B cell (primary cell): ENCODE data around the gene RFC1. TPM values are rescaled to one million over a fixed set of nuclear protein-coding genes. Genes with fewer than 3 reads are reported as not detected.

Experiments used
- ATAC-seq: fragments of 200-7000 bp; cut with Tn5 transposase; one replicate; pipeline ENCODE4 v1.10.0; 2021; ENCODE audit warnings: low read depth, mild to moderate bottlenecking, moderate number of reproducible peaks, moderate library complexity
- CTCF ChIA-PET: fragments of 350-600 bp; sonication (Branson Sonifier 250); formaldehyde crosslinking; loops from one replicate; lab custom pipeline; 2021; ENCODE audit warnings: antibody characterized with exemption, inconsistent platforms; lab: Charles Lee
- POLR2A ChIA-PET: fragments of 350-600 bp; sonication (Branson Sonifier 250); formaldehyde crosslinking; loops from one replicate; lab custom pipeline; 2021; ENCODE audit warnings: antibody characterized with exemption; lab: Charles Lee
- DNase-seq: peaks from one replicate; pipeline ENCODE4 v3.0.0; 2013
- H2AFZ ChIP-seq: 2 replicates; pipeline ENCODE4 v1.6.1; 2012; ENCODE audit warnings: mild to moderate bottlenecking, low read depth, low read length; ENCODE audit not compliant: insufficient read depth, poor library complexity, severe bottlenecking
- H3K27ac ChIP-seq, 2 donors: 1 replicate in 1 of 2; 2 replicates in 1 of 2; pipeline ENCODE4 v1.5.1; 2012 to 2013; ENCODE audit warnings: low read length in 2 of 2, mild to moderate bottlenecking in 2 of 2, moderate library complexity in 1 of 2
- H3K27me3 ChIP-seq, 4 experiments: fragments of 200-600 bp in 1 of 4; sonication (generic) in 1 of 4; replicated peaks in 1 of 4; 1 replicate in 2 of 4; 2 replicates in 2 of 4; pipeline versions ENCODE4 v1.6.1 to v1.7.0; 2013 to 2016; ENCODE audit warnings: low read length in 3 of 4, mild to moderate bottlenecking in 2 of 4, mixed read lengths in 1 of 4, moderate library complexity in 1 of 4; ENCODE audit not compliant: insufficient read depth in 4 of 4, control insufficient read depth in 3 of 4; ENCODE audit errors: control extremely low read depth in 1 of 4
- H3K36me3 ChIP-seq, 2 experiments: replicated peaks in 1 of 2; 1 replicate in 1 of 2; 2 replicates in 1 of 2; pipeline versions ENCODE4 v1.6.1 to v1.7.1; 2013; ENCODE audit warnings: low read length in 1 of 2; ENCODE audit not compliant: insufficient read depth in 2 of 2, control insufficient read depth in 1 of 2; ENCODE audit errors: control extremely low read depth in 1 of 2, extremely low read depth in 1 of 2
- H3K4me1 ChIP-seq, 2 donors: fragments of 200-600 bp in 1 of 2; sonication (generic) in 1 of 2; 1 replicate in 1 of 2; 2 replicates in 1 of 2; pipeline versions ENCODE4 v1.5.1 to v1.6.1; 2013 to 2017; ENCODE audit warnings: low read length in 2 of 2; ENCODE audit not compliant: control insufficient read depth in 2 of 2, insufficient read depth in 2 of 2
- H3K4me2 ChIP-seq: replicated peaks from 2 replicates; pipeline ENCODE3; 2012; ENCODE audit warnings: mild to moderate bottlenecking, low read depth, low read length; ENCODE audit not compliant: poor library complexity, severe bottlenecking
- H3K4me3 ChIP-seq, 5 experiments: fragments of 200-600 bp in 1 of 5; sonication (generic) in 1 of 5; 1 replicate in 3 of 5; 2 replicates in 2 of 5; pipeline versions ENCODE4 v1.5.1 to v1.7.0; 2011 to 2016; ENCODE audit warnings: low read length in 4 of 5, mild to moderate bottlenecking in 4 of 5, low read depth in 2 of 5, control low read depth in 1 of 5, moderate library complexity in 1 of 5; ENCODE audit not compliant: insufficient read depth in 1 of 5; ENCODE audit errors: control extremely low read depth in 1 of 5, extremely low read depth in 1 of 5
- H3K79me2 ChIP-seq: fragments of 200-600 bp; sonication (generic); one replicate; pipeline ENCODE4 v1.6.0; 2016; ENCODE audit warnings: low read length; ENCODE audit not compliant: control insufficient read depth, insufficient read depth
- H3K9ac ChIP-seq: fragments of 200-600 bp; sonication (generic); 2 replicates; pipeline ENCODE4 v1.6.1; 2017; ENCODE audit warnings: mild to moderate bottlenecking, low read length, moderate library complexity
- H3K9me3 ChIP-seq, 3 donors: one replicate each; pipeline versions ENCODE4 v1.6.1 to v1.7.1; 2013; ENCODE audit warnings: low read length in 2 of 3; ENCODE audit not compliant: control insufficient read depth in 2 of 3, insufficient read depth in 1 of 3; ENCODE audit errors: control extremely low read depth in 1 of 3
- H4K20me1 ChIP-seq: 2 replicates; pipeline ENCODE4 v1.6.0; 2012; ENCODE audit warnings: mild to moderate bottlenecking, low read length; ENCODE audit not compliant: insufficient read depth, control insufficient read depth, poor library complexity, severe bottlenecking
- H3K27ac Mint-ChIP-seq: one replicate; pipeline ENCODE4 v1.8.0; 2021; ENCODE audit warnings: mixed read lengths
- H3K27me3 Mint-ChIP-seq: one replicate; pipeline ENCODE4 v1.8.0; 2021; ENCODE audit warnings: mixed read lengths
- H3K4me1 Mint-ChIP-seq: one replicate; pipeline ENCODE4 v1.8.0; 2021; ENCODE audit warnings: mixed read lengths
- H3K4me3 Mint-ChIP-seq: one replicate; pipeline ENCODE4 v1.8.0; 2021; ENCODE audit warnings: mixed read lengths
- H3K9me3 Mint-ChIP-seq: one replicate; pipeline ENCODE4 v1.8.0; 2022; ENCODE audit warnings: mixed read lengths; ENCODE audit not compliant: insufficient read depth
- EZH2 ChIP-seq: IDR thresholded peaks from 2 replicates; pipeline ENCODE4 v1.6.1; 2012; ENCODE audit warnings: borderline replicate concordance, low read depth, mild to moderate bottlenecking, moderate library complexity, low read length; ENCODE audit not compliant: insufficient read depth, poor library complexity, severe bottlenecking
- WGBS: methylation state at CpG from one replicate; pipeline ENCODE4 v1.1.5; 2013; ENCODE audit warnings: missing lambda C conversion rate; ENCODE audit not compliant: insufficient coverage; 5-methylcytosine and 5-hydroxymethylcytosine counted together
- intact Hi-C: fragments of 100-400 bp; cut with micrococcal nuclease; formaldehyde crosslinking; loops from one replicate; pipeline ENCODE4 v1.10.0; 2022
- polyA plus RNA-seq: library from polyadenylated mRNA; depleted of rRNA; stranded (reverse); fragments of >200 nt; gene quantifications from 2 replicates; pipeline ENCODE4 v1.2.3, GENCODE V29; 2012
- total RNA-seq, 2 donors: library from RNA; stranded (reverse); fragments of 120-200 nt in 1 of 2; gene quantifications; 1 replicate in 1 of 2; 2 replicates in 1 of 2; pipeline versions ENCODE4 v1.2.3 to v1.2.4, GENCODE V29; 2013 to 2022
- TF ChIP-seq, protein P1 (sequence below): fragments of 200-600 bp; IDR thresholded peaks from one replicate; pipeline ENCODE4 v1.8.0; 2022; ENCODE audit warnings: antibody characterized with exemption, mild to moderate bottlenecking

RFC1 gene
- total and polyA plus RNA-seq, 2 donors (not counting 1 experiment from before 2014, with no cell fraction given), result 14.9 to 55.1 TPM

DNA sequence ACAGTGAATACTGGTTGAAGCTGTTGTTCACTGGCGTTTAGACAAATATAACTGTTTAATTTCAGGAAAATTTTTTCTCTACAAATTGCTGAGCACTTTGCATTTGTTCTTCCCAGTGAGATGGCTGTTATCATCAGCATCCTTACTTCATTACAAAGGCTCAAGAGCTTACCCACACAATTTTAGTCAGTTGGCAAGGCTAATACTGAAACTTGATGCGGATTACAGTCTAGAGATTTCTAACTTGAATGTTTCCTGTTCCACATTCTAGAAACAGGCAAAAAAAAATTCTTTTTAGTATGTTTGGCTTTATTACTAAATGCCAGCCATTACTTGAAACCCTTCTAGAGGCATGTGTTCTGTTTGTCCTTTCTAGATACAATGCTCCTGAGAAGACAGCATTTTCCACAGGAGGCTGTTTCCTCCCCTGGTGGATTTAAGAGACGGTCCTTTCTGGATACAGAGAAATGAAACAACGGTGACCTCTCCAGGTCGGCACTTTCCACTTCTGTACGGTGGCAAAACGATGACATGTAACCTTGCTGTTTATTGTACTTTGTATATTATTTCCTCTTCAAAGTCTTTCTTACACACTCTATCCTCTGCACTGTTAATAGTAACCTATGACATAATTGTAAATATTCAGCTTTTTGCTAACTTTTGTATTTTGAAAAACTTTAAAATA is 80.9 kb downstream of the RFC1 start:
- H3K4me3 ChIP-seq, result no peak overlapping the region
- H3K9me3 Mint-ChIP-seq, result no peaks in the 10 kb centered on the region
- ChIA-PET POLR2A (no interaction called here), CTCF (interaction anchor here (0.7 to 1.2 kb wide), 2 partner anchors 44 to 146 kb away, joined by 3 to 4 read pairs; no protein-coding TSS in a partner anchor)
- no peaks in the 10 kb centered on the region for H3K27me3 ChIP-seq
- WGBS, result no CpG with 5 or more reads among the region's 7 CpGs
- H3K27me3 Mint-ChIP-seq, result no peaks in the 10 kb centered on the region
- no peaks in the 10 kb centered on the region for H4K20me1 ChIP-seq
- H3K9ac ChIP-seq, result no peak overlapping the region
- H3K9me3 ChIP-seq, result no peaks in the 10 kb centered on the region
- DNase-seq, result no peak
- no peak overlapping the region for H3K27ac ChIP-seq
- H2AFZ ChIP-seq, result no peak overlapping the region
- TF ChIP-seq, protein P1, sequence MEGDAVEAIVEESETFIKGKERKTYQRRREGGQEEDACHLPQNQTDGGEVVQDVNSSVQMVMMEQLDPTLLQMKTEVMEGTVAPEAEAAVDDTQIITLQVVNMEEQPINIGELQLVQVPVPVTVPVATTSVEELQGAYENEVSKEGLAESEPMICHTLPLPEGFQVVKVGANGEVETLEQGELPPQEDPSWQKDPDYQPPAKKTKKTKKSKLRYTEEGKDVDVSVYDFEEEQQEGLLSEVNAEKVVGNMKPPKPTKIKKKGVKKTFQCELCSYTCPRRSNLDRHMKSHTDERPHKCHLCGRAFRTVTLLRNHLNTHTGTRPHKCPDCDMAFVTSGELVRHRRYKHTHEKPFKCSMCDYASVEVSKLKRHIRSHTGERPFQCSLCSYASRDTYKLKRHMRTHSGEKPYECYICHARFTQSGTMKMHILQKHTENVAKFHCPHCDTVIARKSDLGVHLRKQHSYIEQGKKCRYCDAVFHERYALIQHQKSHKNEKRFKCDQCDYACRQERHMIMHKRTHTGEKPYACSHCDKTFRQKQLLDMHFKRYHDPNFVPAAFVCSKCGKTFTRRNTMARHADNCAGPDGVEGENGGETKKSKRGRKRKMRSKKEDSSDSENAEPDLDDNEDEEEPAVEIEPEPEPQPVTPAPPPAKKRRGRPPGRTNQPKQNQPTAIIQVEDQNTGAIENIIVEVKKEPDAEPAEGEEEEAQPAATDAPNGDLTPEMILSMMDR, result no peak
- no peak for TF ChIP-seq EZH2
- no peaks in the 10 kb centered on the region for H3K79me2 ChIP-seq
- ATAC-seq, result no peak
- H3K4me2 ChIP-seq, result no peak overlapping the region
- H3K4me3 Mint-ChIP-seq, result no peak overlapping the region
- peaks cover 9 to 48% of the 10 kb centered on the region in 2 experiments for H3K36me3 ChIP-seq
- H3K4me1 ChIP-seq, result no peaks in the 10 kb centered on the region
- no peaks in the 10 kb centered on the region for H3K4me1 Mint-ChIP-seq
- intact Hi-C loops, result no loop called here
- H3K27ac Mint-ChIP-seq, result no peak overlapping the region

DNA sequence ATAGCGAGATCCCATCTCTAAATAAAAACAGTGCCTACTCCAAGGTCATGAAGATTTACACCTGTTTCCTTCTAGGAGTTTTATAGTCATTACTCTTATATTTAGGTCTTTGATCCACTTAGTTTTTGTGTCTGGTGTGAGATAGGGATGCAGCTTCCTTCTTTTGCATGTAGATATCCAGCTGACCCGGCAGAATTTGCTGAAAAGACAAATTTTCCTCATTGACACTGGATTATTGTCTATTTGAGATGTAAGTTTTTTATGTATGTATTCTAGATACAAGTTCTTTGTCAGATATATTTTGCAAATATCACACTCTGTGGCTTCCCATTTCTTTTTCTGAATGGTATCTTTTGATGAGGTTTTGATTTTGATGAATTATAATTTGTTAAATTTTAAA is 85.4 kb downstream of the RFC1 start:
- POLR2A ChIA-PET, result interaction anchor here (0.6 kb wide), 1 partner anchor 383 kb away, joined by 3 read pairs; no protein-coding TSS in a partner anchor

More for the DNA sequence above, 85.4 kb downstream of the RFC1 start:
- WGBS, result no CpG with 5 or more reads among the region's 2 CpGs
- no peaks in the 10 kb centered on the region for H3K4me1 ChIP-seq
- Mint-ChIP-seq H3K9me3 (no peaks in the 10 kb centered on the region), H3K4me3 (no peak overlapping the region), H3K27ac (no peak overlapping the region), H3K27me3 (no peaks in the 10 kb centered on the region), H3K4me1 (no peaks in the 10 kb centered on the region)
- no peak for ATAC-seq
- no peak for TF ChIP-seq EZH2
- TF ChIP-seq, protein P1, result no peak
- intact Hi-C loops, result no loop called here
- DNase-seq, result no peak
- peaks cover 0 to 12% of the 10 kb centered on the region in 2 experiments for H3K36me3 ChIP-seq
- no peak overlapping the region for H3K27ac ChIP-seq
- no peaks in the 10 kb centered on the region for H3K9me3 ChIP-seq
- H3K4me3 ChIP-seq, result no peak overlapping the region
- no peaks in the 10 kb centered on the region for H4K20me1 ChIP-seq
- no peaks in the 10 kb centered on the region for H3K27me3 ChIP-seq
- no peak overlapping the region for H2AFZ ChIP-seq
- H3K79me2 ChIP-seq, result no peaks in the 10 kb centered on the region
- CTCF ChIA-PET, result no interaction called here
- H3K9ac ChIP-seq, result no peak overlapping the region
- no peak overlapping the region for H3K4me2 ChIP-seq
